ENCODE measurements around the gene MCFD2. TPM values are rescaled to one million over a fixed set of nuclear protein-coding genes. Genes with fewer than 3 reads are reported as not detected.

The MCFD2 gene
- polyA plus RNA-seq, 1 donor (not counting 4 experiments of a cell fraction or from before 2014, with no cell fraction given), result 132 TPM

DNA sequence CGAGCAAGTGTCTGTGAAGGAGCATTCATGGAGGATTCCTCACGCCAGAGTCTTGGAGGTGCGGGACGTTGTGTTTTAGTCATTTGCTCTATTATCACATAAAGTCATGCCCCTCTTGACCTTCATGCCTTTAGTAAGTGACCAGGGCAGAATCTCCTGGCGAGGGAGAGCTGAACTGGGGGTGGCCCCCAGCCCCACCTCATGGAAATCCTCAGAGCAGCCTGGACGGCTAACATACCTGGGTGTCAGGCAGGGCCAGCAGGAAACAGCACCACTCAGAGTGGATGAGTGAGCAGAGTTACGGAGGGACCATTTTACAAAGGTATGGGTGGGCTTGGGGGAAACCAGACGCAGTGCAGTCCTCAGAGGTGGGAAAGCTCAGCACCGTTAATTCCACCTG is 56.1 kb downstream of the MCFD2 start:
- Histone ChIP-seq H3K27me3 (ENCODE audit: control insufficient read depth, extremely low read depth, insufficient read depth, low read length) (no peaks in the 10 kb centered on the region), H3K36me3 (ENCODE audit: control insufficient read depth in 2 of 2, extremely low read depth in 1 of 2, insufficient read depth in 2 of 2, low read length in 2 of 2) (no peaks in the 10 kb centered on the region), H3K4me3 (ENCODE audit: control insufficient read depth in 2 of 3, extremely low read depth in 1 of 3, insufficient read depth in 2 of 3, low read depth in 1 of 3, low read length in 3 of 3) (no peak overlapping the region), H3K9me1 (ENCODE audit: control insufficient read depth, extremely low read depth, insufficient read depth, low read length) (no peaks in the 10 kb centered on the region), H4K20me1 (ENCODE audit: control insufficient read depth, extremely low read depth, insufficient read depth, low read length) (no peaks in the 10 kb centered on the region), H3K79me2 (ENCODE audit: control insufficient read depth, insufficient read depth, low read length) (no peaks in the 10 kb centered on the region), H3K4me2 (ENCODE audit: control insufficient read depth, extremely low read depth, insufficient read depth, low read depth, low read length) (no peak overlapping the region), H2AFZ (ENCODE audit: control insufficient read depth, low read length) (no peak overlapping the region), H3K9ac (ENCODE audit: control insufficient read depth, extremely low read depth, insufficient read depth, low read length) (no peak overlapping the region), H3K4me1 (ENCODE audit: control insufficient read depth, extremely low read depth, insufficient read depth, low read length) (peaks cover 30% of the 10 kb centered on the region), H3K27ac (ENCODE audit: control insufficient read depth, insufficient read depth, low read length) (no peak overlapping the region), H3K9me3 (ENCODE audit: control insufficient read depth, low read depth, low read length) (peaks cover under 1% of the 10 kb centered on the region)
- dilution Hi-C loops (cut with MboI; ENCODE audit: extremely low pct_ligation_motif_present, low sequenced_read_pairs), result no loop called here
- DNase-seq (ENCODE audit: low read depth, low spot score) (no peak), FAIRE-seq (no peak)
- no peak for TF ChIP-seq EZH2 (IDR thresholded peaks at IDR 0.05; ENCODE audit: low read length)
- TF ChIP-seq, protein P1, sequence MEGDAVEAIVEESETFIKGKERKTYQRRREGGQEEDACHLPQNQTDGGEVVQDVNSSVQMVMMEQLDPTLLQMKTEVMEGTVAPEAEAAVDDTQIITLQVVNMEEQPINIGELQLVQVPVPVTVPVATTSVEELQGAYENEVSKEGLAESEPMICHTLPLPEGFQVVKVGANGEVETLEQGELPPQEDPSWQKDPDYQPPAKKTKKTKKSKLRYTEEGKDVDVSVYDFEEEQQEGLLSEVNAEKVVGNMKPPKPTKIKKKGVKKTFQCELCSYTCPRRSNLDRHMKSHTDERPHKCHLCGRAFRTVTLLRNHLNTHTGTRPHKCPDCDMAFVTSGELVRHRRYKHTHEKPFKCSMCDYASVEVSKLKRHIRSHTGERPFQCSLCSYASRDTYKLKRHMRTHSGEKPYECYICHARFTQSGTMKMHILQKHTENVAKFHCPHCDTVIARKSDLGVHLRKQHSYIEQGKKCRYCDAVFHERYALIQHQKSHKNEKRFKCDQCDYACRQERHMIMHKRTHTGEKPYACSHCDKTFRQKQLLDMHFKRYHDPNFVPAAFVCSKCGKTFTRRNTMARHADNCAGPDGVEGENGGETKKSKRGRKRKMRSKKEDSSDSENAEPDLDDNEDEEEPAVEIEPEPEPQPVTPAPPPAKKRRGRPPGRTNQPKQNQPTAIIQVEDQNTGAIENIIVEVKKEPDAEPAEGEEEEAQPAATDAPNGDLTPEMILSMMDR (optimal IDR thresholded peaks at IDR 0.05 in 1 of 3, IDR thresholded peaks at IDR 0.05 in 1 of 3, conservative IDR thresholded peaks at IDR 0.05 in 1 of 3; ENCODE audit: extremely low read depth in 1 of 3, insufficient read depth in 2 of 3, low read length in 3 of 3), result no peak

DNA sequence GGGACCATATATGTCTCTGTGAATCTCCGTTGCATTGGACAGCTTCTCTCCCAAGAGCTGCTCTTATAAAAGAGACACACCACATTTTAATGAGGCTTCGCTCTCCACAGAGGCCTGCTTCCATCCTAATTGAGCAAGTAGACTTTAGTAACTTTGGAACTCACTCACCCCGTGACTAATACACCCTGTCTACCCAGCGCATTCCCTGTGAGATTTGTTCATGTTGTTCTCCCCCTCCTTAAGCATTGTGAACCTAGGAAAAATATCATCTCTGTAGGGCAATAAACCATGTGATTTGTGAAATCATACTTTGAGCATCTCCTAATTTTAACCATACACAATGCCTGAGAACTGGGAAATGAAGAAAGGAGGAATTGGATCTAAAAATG is 56.9 kb downstream of the MCFD2 start:
- no peak overlapping the region for H3K4me2 ChIP-seq (ENCODE audit: control insufficient read depth, extremely low read depth, insufficient read depth, low read depth, low read length)
- TF ChIP-seq, protein P1 (optimal IDR thresholded peaks at IDR 0.05 in 1 of 3, IDR thresholded peaks at IDR 0.05 in 1 of 3, conservative IDR thresholded peaks at IDR 0.05 in 1 of 3; ENCODE audit: extremely low read depth in 1 of 3, insufficient read depth in 2 of 3, low read length in 3 of 3), result no peak
- no peak for TF ChIP-seq EZH2 (IDR thresholded peaks at IDR 0.05; ENCODE audit: low read length)
- H3K4me1 ChIP-seq (ENCODE audit: control insufficient read depth, extremely low read depth, insufficient read depth, low read length), result peaks cover 34% of the 10 kb centered on the region
- H3K27me3 ChIP-seq (ENCODE audit: control insufficient read depth, extremely low read depth, insufficient read depth, low read length), result no peaks in the 10 kb centered on the region
- H3K36me3 ChIP-seq (ENCODE audit: control insufficient read depth in 2 of 2, extremely low read depth in 1 of 2, insufficient read depth in 2 of 2, low read length in 2 of 2), result no peaks in the 10 kb centered on the region
- no peak overlapping the region for H3K27ac ChIP-seq (ENCODE audit: control insufficient read depth, insufficient read depth, low read length)
- no peak overlapping the region for H3K9ac ChIP-seq (ENCODE audit: control insufficient read depth, extremely low read depth, insufficient read depth, low read length)
- DNase-seq (ENCODE audit: low read depth, low spot score) (no peak), FAIRE-seq (no peak)
- H3K4me3 ChIP-seq (ENCODE audit: control insufficient read depth in 2 of 3, extremely low read depth in 1 of 3, insufficient read depth in 2 of 3, low read depth in 1 of 3, low read length in 3 of 3), result no peak overlapping the region
- no peaks in the 10 kb centered on the region for H3K79me2 ChIP-seq (ENCODE audit: control insufficient read depth, insufficient read depth, low read length)
- dilution Hi-C loops (cut with MboI; ENCODE audit: extremely low pct_ligation_motif_present, low sequenced_read_pairs), result no loop called here
- H3K9me3 ChIP-seq (ENCODE audit: control insufficient read depth, low read depth, low read length), result peaks cover under 1% of the 10 kb centered on the region
- H3K9me1 ChIP-seq (ENCODE audit: control insufficient read depth, extremely low read depth, insufficient read depth, low read length), result no peaks in the 10 kb centered on the region
- H2AFZ ChIP-seq (ENCODE audit: control insufficient read depth, low read length), result no peak overlapping the region
- H4K20me1 ChIP-seq (ENCODE audit: control insufficient read depth, extremely low read depth, insufficient read depth, low read length), result no peaks in the 10 kb centered on the region
